Parathyroid adenoma (tissue), 2 donors: ENCODE results near the gene COL4A1.

Experiments
- H2AFZ ChIP-seq: fragments of 300-600 bp; sonication (generic); one replicate; pipeline ENCODE4 v1.7.0; 2017; ENCODE audit warnings: antibody characterized with exemption, mild to moderate bottlenecking
- H3K27ac ChIP-seq: fragments of 300-600 bp; sonication (generic); one replicate; pipeline ENCODE4 v1.7.0; 2017
- H3K27me3 ChIP-seq: fragments of 300-600 bp; sonication (generic); one replicate; pipeline ENCODE4 v1.7.0; 2017; ENCODE audit warnings: low read length; ENCODE audit not compliant: control insufficient read depth, insufficient read depth
- H3K36me3 ChIP-seq: fragments of 300-600 bp; sonication (generic); one replicate; pipeline ENCODE4 v1.7.0; 2017; ENCODE audit warnings: low read length; ENCODE audit not compliant: control insufficient read depth, insufficient read depth
- H3K4me1 ChIP-seq: fragments of 300-600 bp; sonication (generic); one replicate; pipeline ENCODE4 v1.7.0; 2017; ENCODE audit warnings: control low read depth
- H3K4me2 ChIP-seq: fragments of 300-600 bp; sonication (generic); one replicate; pipeline ENCODE4 v1.7.0; 2017; ENCODE audit warnings: low read length
- H3K4me3 ChIP-seq: fragments of 300-600 bp; sonication (generic); one replicate; pipeline ENCODE4 v1.7.0; 2017; ENCODE audit warnings: low read depth, low read length
- H3K79me2 ChIP-seq: fragments of 300-600 bp; sonication (generic); one replicate; pipeline ENCODE4 v1.7.0; 2017; ENCODE audit warnings: control low read depth
- H3K9ac ChIP-seq: fragments of 300-600 bp; sonication (generic); one replicate; pipeline ENCODE4 v1.7.0; 2017; ENCODE audit warnings: mild to moderate bottlenecking
- H3K9me3 ChIP-seq: fragments of 300-600 bp; sonication (generic); one replicate; pipeline ENCODE4 v1.7.0; 2017; ENCODE audit warnings: low read length; ENCODE audit not compliant: control insufficient read depth
- CTCF ChIP-seq: fragments of 300-600 bp; sonication (generic); IDR thresholded peaks from one replicate; pipeline ENCODE4 v1.7.0; 2017; ENCODE audit warnings: antibody characterized with exemption, mild to moderate bottlenecking
- donor health status: primary hyperparathyroidism.

Gene COL4A1

GRCh38 chr13:110218581-110219201 lies 88.3 kb downstream of the COL4A1 start:
- no peak for TF ChIP-seq CTCF
- Histone ChIP-seq H3K36me3 (no peaks in the 10 kb centered on the region), H3K79me2 (no peaks in the 10 kb centered on the region), H3K9me3 (no peaks in the 10 kb centered on the region), H3K4me1 (peaks cover 2% of the 10 kb centered on the region), H3K4me2 (no peak overlapping the region), H3K27ac (peak overlapping the region; percentile 15), H3K4me3 (no peak overlapping the region), H3K9ac (no peak overlapping the region), H3K27me3 (no peaks in the 10 kb centered on the region), H2AFZ (no peak overlapping the region)

- H2AFZ ChIP-seq = no peak overlapping the region
Observed at GRCh38 chr13:110217811-110218210, 89.1 kb downstream of the COL4A1 start.

GRCh38 chr13:110217085-110217484 lies 89.9 kb downstream of the COL4A1 start:
- Histone ChIP-seq H3K9me3 (no peaks in the 10 kb centered on the region), H3K4me3 (no peak overlapping the region), H3K4me2 (no peak overlapping the region), H3K27ac (peak overlapping the region; percentile 42), H3K27me3 (no peaks in the 10 kb centered on the region), H3K79me2 (no peaks in the 10 kb centered on the region), H3K4me1 (peaks cover 2% of the 10 kb centered on the region), H2AFZ (no peak overlapping the region), H3K36me3 (no peaks in the 10 kb centered on the region), H3K9ac (no peak overlapping the region)
- no peak for TF ChIP-seq CTCF

More at GRCh38 chr13:110217811-110218210, 89.1 kb downstream of the COL4A1 start:
- H3K9me3 ChIP-seq = no peaks in the 10 kb centered on the region
- H3K27me3 ChIP-seq = no peaks in the 10 kb centered on the region
- peaks cover 2% of the 10 kb centered on the region for H3K4me1 ChIP-seq
- H3K79me2 ChIP-seq = no peaks in the 10 kb centered on the region
- H3K4me3 ChIP-seq = no peak overlapping the region
- no peak overlapping the region for H3K27ac ChIP-seq
- H3K36me3 ChIP-seq = no peaks in the 10 kb centered on the region
- H3K9ac ChIP-seq = no peak overlapping the region
- no peak overlapping the region for H3K4me2 ChIP-seq
- no peak for TF ChIP-seq CTCF

- Histone ChIP-seq H3K9ac (no peak overlapping the region), H3K4me3 (no peak overlapping the region), H2AFZ (no peak overlapping the region), H3K27ac (peak overlapping the region; percentile 42), H3K4me1 (no peaks in the 10 kb centered on the region), H3K27me3 (no peaks in the 10 kb centered on the region), H3K4me2 (peak overlapping the region; percentile 5), H3K36me3 (no peaks in the 10 kb centered on the region), H3K9me3 (no peaks in the 10 kb centered on the region), H3K79me2 (no peaks in the 10 kb centered on the region)
- no peak for TF ChIP-seq CTCF
Observed at GRCh38 chr13:110216398-110217041, 90.4 kb downstream of the COL4A1 start.

GRCh38 chr13:110216006-110216397 lies 91.0 kb downstream of the COL4A1 start:
- H3K9ac ChIP-seq = no peak overlapping the region
- no peaks in the 10 kb centered on the region for H3K36me3 ChIP-seq
- H3K4me2 ChIP-seq = no peak overlapping the region
- H3K4me3 ChIP-seq = no peak overlapping the region
- no peaks in the 10 kb centered on the region for H3K9me3 ChIP-seq
- no peak overlapping the region for H2AFZ ChIP-seq
- peak overlapping the region; percentile 42 for H3K27ac ChIP-seq
- H3K4me1 ChIP-seq = no peaks in the 10 kb centered on the region
- H3K27me3 ChIP-seq = no peaks in the 10 kb centered on the region
- H3K79me2 ChIP-seq = no peaks in the 10 kb centered on the region
- TF ChIP-seq CTCF = no peak
